Common myeloid progenitor, CD34-positive (primary cell): ENCODE results near the gene ADM.

ENCODE experiments used
- CTCF ChIA-PET: fragments of 350-600 bp; sonication (Branson Sonifier 250); formaldehyde crosslinking; loops from one replicate; lab custom pipeline; 2021; ENCODE audit warnings: antibody characterized with exemption; lab: Charles Lee
- POLR2A ChIA-PET: fragments of 350-600 bp; sonication (Branson Sonifier 250); formaldehyde crosslinking; loops from one replicate; lab custom pipeline; 2021; ENCODE audit warnings: antibody characterized with exemption; lab: Charles Lee
- DNase-seq, 3 donors: peaks; one replicate each; pipeline versions ENCODE4 v3.0.0 to v3.0.0-alpha.2; 2013
- H3K27ac ChIP-seq, 2 experiments: 1 replicate in 1 of 2; 2 replicates in 1 of 2; pipeline ENCODE4 v1.7.0; 2013; ENCODE audit warnings: inconsistent platforms in 2 of 2, low read length in 2 of 2, mild to moderate bottlenecking in 2 of 2, low read depth in 1 of 2, moderate library complexity in 1 of 2; ENCODE audit not compliant: severe bottlenecking in 2 of 2, insufficient read depth in 1 of 2, poor library complexity in 1 of 2
- H3K27me3 ChIP-seq, 5 experiments: replicated peaks in 2 of 5; 1 replicate in 3 of 5; 2 replicates in 2 of 5; pipeline versions ENCODE4 v1.6.1 to v1.7.0; 2013; ENCODE audit warnings: low read length in 4 of 5, mild to moderate bottlenecking in 2 of 5, moderate library complexity in 2 of 5, inconsistent platforms in 1 of 5; ENCODE audit not compliant: insufficient read depth in 5 of 5, control insufficient read depth in 4 of 5
- H3K36me3 ChIP-seq, 4 experiments: 1 replicate in 2 of 4; 2 replicates in 2 of 4; pipeline versions ENCODE4 v1.6.1 to v1.7.0; 2013; ENCODE audit warnings: low read length in 3 of 4, control low read depth in 1 of 4, mild to moderate bottlenecking in 1 of 4; ENCODE audit not compliant: control insufficient read depth in 4 of 4, insufficient read depth in 4 of 4
- H3K4me1 ChIP-seq, 4 experiments: 1 replicate in 3 of 4; 2 replicates in 1 of 4; pipeline versions ENCODE4 v1.6.1 to v1.7.1; 2013; ENCODE audit warnings: low read length in 3 of 4, mild to moderate bottlenecking in 3 of 4, control low read depth in 1 of 4, inconsistent platforms in 1 of 4, moderate library complexity in 1 of 4; ENCODE audit not compliant: control insufficient read depth in 4 of 4, insufficient read depth in 4 of 4; ENCODE audit errors: control extremely low read depth in 1 of 4
- H3K4me3 ChIP-seq, 7 experiments: 1 replicate in 4 of 7; 2 replicates in 3 of 7; pipeline versions ENCODE4 v1.5.1 to v1.7.0; 2013; ENCODE audit warnings: mild to moderate bottlenecking in 7 of 7, low read length in 6 of 7, moderate library complexity in 6 of 7, inconsistent platforms in 2 of 7, low read depth in 2 of 7, control low read depth in 1 of 7; ENCODE audit not compliant: insufficient read depth in 4 of 7, control insufficient read depth in 1 of 7; ENCODE audit errors: extremely low read depth in 1 of 7
- H3K9me3 ChIP-seq, 5 experiments: 1 replicate in 4 of 5; 2 replicates in 1 of 5; pipeline versions ENCODE4 v1.6.1 to v1.7.1; 2013; ENCODE audit warnings: low read length in 4 of 5, mild to moderate bottlenecking in 2 of 5, inconsistent platforms in 1 of 5, low read depth in 1 of 5, moderate library complexity in 1 of 5; ENCODE audit not compliant: control insufficient read depth in 4 of 5, insufficient read depth in 2 of 5; ENCODE audit errors: control extremely low read depth in 1 of 5
- WGBS: methylation state at CpG from one replicate; pipeline ENCODE4 v1.1.5; 2013; ENCODE audit not compliant: insufficient coverage; 5-methylcytosine and 5-hydroxymethylcytosine counted together

The ADM gene

DNA sequence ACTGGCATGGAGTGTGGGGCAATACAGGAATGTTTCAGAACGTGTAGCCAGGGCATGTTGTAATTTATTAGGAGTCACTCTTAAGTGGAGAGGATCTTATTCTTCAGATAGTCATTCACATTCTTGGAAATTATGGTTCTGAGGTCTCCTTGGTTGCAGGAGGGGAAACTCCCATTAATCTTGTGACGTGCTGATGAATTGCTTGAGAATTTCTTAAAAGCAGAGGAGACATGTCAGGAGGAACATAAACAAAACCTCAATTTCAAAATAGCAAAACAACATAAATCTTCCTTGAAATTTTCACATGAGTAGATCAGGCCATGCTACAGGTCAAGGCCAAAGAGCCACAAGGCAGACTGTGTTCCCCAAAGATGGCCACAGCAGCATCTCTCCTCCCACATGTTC is 50.4 kb downstream of the ADM start:
- CTCF ChIA-PET = interaction anchor here (0.9 to 1.6 kb wide), 2 partner anchors 12 to 48 kb away, joined by 3 to 6 read pairs; no protein-coding TSS in a partner anchor
- Histone ChIP-seq H3K36me3 (no peaks in the 10 kb centered on the region), H3K4me1 (peaks cover 0 to 10% (median 1%) of the 10 kb centered on the region in 4 experiments), H3K4me3 (no peak overlapping the region), H3K27ac (no peak overlapping the region), H3K27me3 (no peaks in the 10 kb centered on the region), H3K9me3 (peaks cover 0 to 1% (median 0%) of the 10 kb centered on the region in 5 experiments)
- POLR2A ChIA-PET = no interaction called here
- WGBS = no CpG with 5 or more reads among the region's 2 CpGs
- DNase-seq = no peak

GRCh38 chr11:10356161-10356560 is 51.3 kb downstream of the ADM start:
- Histone ChIP-seq H3K36me3 (no peaks in the 10 kb centered on the region), H3K4me3 (no peak overlapping the region), H3K4me1 (peaks cover 0 to 10% (median 1%) of the 10 kb centered on the region in 4 experiments), H3K9me3 (peaks cover 0 to 1% (median 0%) of the 10 kb centered on the region in 5 experiments), H3K27me3 (no peaks in the 10 kb centered on the region), H3K27ac (no peak overlapping the region)
- no peak for DNase-seq
- POLR2A ChIA-PET = no interaction called here
- CTCF ChIA-PET = interaction anchor here (0.9 kb wide), 1 partner anchor 49 kb away, joined by 3 read pairs; no protein-coding TSS in a partner anchor
